ENCODE results near the gene CEP131. TPM values are rescaled to one million over a fixed set of nuclear protein-coding genes. Genes with fewer than 3 reads are reported as not detected.

Gene CEP131
- total and polyA plus RNA-seq, 4 donors = 5.0 to 86.6 (median 9.0) TPM

GRCh38 chr17:81261582-81262336, 39.0 kb upstream of the CEP131 start:
- DNase-seq = no peak
- H3K27me3 ChIP-seq (ENCODE audit: control insufficient read depth in 1 of 2, insufficient read depth in 2 of 2, low read length in 1 of 2) = no peaks in the 10 kb centered on the region
- ATAC-seq (ENCODE audit: low FRiP score) = no peak
- H3K9me3 ChIP-seq (ENCODE audit: control insufficient read depth, low read length) = no peaks in the 10 kb centered on the region
- WGBS, 2 donors = 93% methylated on average over 36 of the region's 36 CpGs
- no peaks in the 10 kb centered on the region for H3K4me1 ChIP-seq (ENCODE audit: control insufficient read depth in 1 of 2, insufficient read depth in 2 of 2, low read length in 2 of 2)
- intact Hi-C loops (cut with DNase I) = no loop called here
- no peak overlapping the region for H3K27ac ChIP-seq (ENCODE audit: low read depth in 1 of 2, low read length in 2 of 2)
- H3K4me3 ChIP-seq (ENCODE audit: low read length in 2 of 2) = no peak overlapping the region
- H3K36me3 ChIP-seq (ENCODE audit: control insufficient read depth in 1 of 2, insufficient read depth in 2 of 2, low read length in 1 of 2) = peaks cover 0 to 7% of the 10 kb centered on the region in 2 donors

GRCh38 chr17:81261096-81261495, 38.3 kb upstream of the CEP131 start:
- no peaks in the 10 kb centered on the region for H3K9me3 ChIP-seq (ENCODE audit: control insufficient read depth, low read length)
- H3K36me3 ChIP-seq (ENCODE audit: control insufficient read depth in 1 of 2, insufficient read depth in 2 of 2, low read length in 1 of 2) = peaks cover 0 to 7% of the 10 kb centered on the region in 2 donors
- no peak overlapping the region for H3K4me3 ChIP-seq (ENCODE audit: low read length in 2 of 2)
- no peaks in the 10 kb centered on the region for H3K4me1 ChIP-seq (ENCODE audit: control insufficient read depth in 1 of 2, insufficient read depth in 2 of 2, low read length in 2 of 2)
- DNase-seq (no peak), ATAC-seq (ENCODE audit: low FRiP score) (no peak)
- no peak overlapping the region for H3K27ac ChIP-seq (ENCODE audit: low read depth in 1 of 2, low read length in 2 of 2)
- no peaks in the 10 kb centered on the region for H3K27me3 ChIP-seq (ENCODE audit: control insufficient read depth in 1 of 2, insufficient read depth in 2 of 2, low read length in 1 of 2)
- intact Hi-C loops (cut with DNase I) = no loop called here
- WGBS, 2 donors = 31 to 70% methylated on average over 18 of the region's 18 CpGs

- Histone ChIP-seq H3K4me3 (ENCODE audit: low read length in 2 of 2) (no peak overlapping the region), H3K27ac (ENCODE audit: low read depth in 1 of 2, low read length in 2 of 2) (no peak overlapping the region), H3K9me3 (ENCODE audit: control insufficient read depth, low read length) (no peaks in the 10 kb centered on the region), H3K36me3 (ENCODE audit: control insufficient read depth in 1 of 2, insufficient read depth in 2 of 2, low read length in 1 of 2) (peaks cover 0 to 7% of the 10 kb centered on the region in 2 donors), H3K4me1 (ENCODE audit: control insufficient read depth in 1 of 2, insufficient read depth in 2 of 2, low read length in 2 of 2) (no peaks in the 10 kb centered on the region), H3K27me3 (ENCODE audit: control insufficient read depth in 1 of 2, insufficient read depth in 2 of 2, low read length in 1 of 2) (no peaks in the 10 kb centered on the region)
- ATAC-seq (ENCODE audit: low FRiP score) (no peak), DNase-seq (no peak)
- intact Hi-C loops (cut with DNase I) = no loop called here
- 93 to 94% methylated on average over 19 of the region's 19 CpGs for WGBS, 2 donors
These were observed 37.9 kb upstream of the CEP131 start for GRCh38 chr17:81260641-81261040.

GRCh38 chr17:81260171-81260570, 37.4 kb upstream of the CEP131 start:
- DNase-seq (no peak), ATAC-seq (ENCODE audit: low FRiP score) (no peak)
- H3K4me1 ChIP-seq (ENCODE audit: control insufficient read depth in 1 of 2, insufficient read depth in 2 of 2, low read length in 2 of 2) = no peaks in the 10 kb centered on the region
- H3K9me3 ChIP-seq (ENCODE audit: control insufficient read depth, low read length) = no peaks in the 10 kb centered on the region
- intact Hi-C loops (cut with DNase I) = no loop called here
- H3K36me3 ChIP-seq (ENCODE audit: control insufficient read depth in 1 of 2, insufficient read depth in 2 of 2, low read length in 1 of 2) = peaks cover 0 to 7% of the 10 kb centered on the region in 2 donors
- no peaks in the 10 kb centered on the region for H3K27me3 ChIP-seq (ENCODE audit: control insufficient read depth in 1 of 2, insufficient read depth in 2 of 2, low read length in 1 of 2)
- H3K4me3 ChIP-seq (ENCODE audit: low read length in 2 of 2) = no peak overlapping the region
- WGBS, 2 donors = 93% methylated on average over 16 to 17 of the region's 17 CpGs
- H3K27ac ChIP-seq (ENCODE audit: low read depth in 1 of 2, low read length in 2 of 2) = no peak overlapping the region

GRCh38 chr17:81259058-81259605, 36.4 kb upstream of the CEP131 start:
- Histone ChIP-seq H3K4me1 (ENCODE audit: control insufficient read depth in 1 of 2, insufficient read depth in 2 of 2, low read length in 2 of 2) (no peaks in the 10 kb centered on the region), H3K9me3 (ENCODE audit: control insufficient read depth, low read length) (no peaks in the 10 kb centered on the region), H3K36me3 (ENCODE audit: control insufficient read depth in 1 of 2, insufficient read depth in 2 of 2, low read length in 1 of 2) (peaks cover 0 to 4% of the 10 kb centered on the region in 2 donors), H3K27ac (ENCODE audit: low read depth in 1 of 2, low read length in 2 of 2) (no peak overlapping the region), H3K4me3 (ENCODE audit: low read length in 2 of 2) (no peak overlapping the region), H3K27me3 (ENCODE audit: control insufficient read depth in 1 of 2, insufficient read depth in 2 of 2, low read length in 1 of 2) (no peaks in the 10 kb centered on the region)
- ATAC-seq (ENCODE audit: low FRiP score) = no peak
- 92 to 94% methylated on average over 22 to 23 of the region's 23 CpGs for WGBS, 2 donors
- intact Hi-C loops (cut with DNase I) = loop anchor here in 1 of 2 donors (5.0 kb wide), 2 partner anchors 78 to 128 kb away; no protein-coding TSS in a partner anchor
- DNase-seq = no peak

GRCh38 chr17:81258292-81258691, 35.5 kb upstream of the CEP131 start:
- Histone ChIP-seq H3K27me3 (ENCODE audit: control insufficient read depth in 1 of 2, insufficient read depth in 2 of 2, low read length in 1 of 2) (no peaks in the 10 kb centered on the region), H3K9me3 (ENCODE audit: control insufficient read depth, low read length) (no peaks in the 10 kb centered on the region), H3K27ac (ENCODE audit: low read depth in 1 of 2, low read length in 2 of 2) (no peak overlapping the region), H3K4me3 (ENCODE audit: low read length in 2 of 2) (no peak overlapping the region), H3K36me3 (ENCODE audit: control insufficient read depth in 1 of 2, insufficient read depth in 2 of 2, low read length in 1 of 2) (peaks cover 0 to 4% of the 10 kb centered on the region in 2 donors), H3K4me1 (ENCODE audit: control insufficient read depth in 1 of 2, insufficient read depth in 2 of 2, low read length in 2 of 2) (no peaks in the 10 kb centered on the region)
- ATAC-seq (ENCODE audit: low FRiP score) = no peak
- DNase-seq = no peak
- 90 to 93% methylated on average over 20 of the region's 20 CpGs for WGBS, 2 donors
- intact Hi-C loops (cut with DNase I) = loop anchor here in 1 of 2 donors (5.0 kb wide), 2 partner anchors 79 to 129 kb away; no protein-coding TSS in a partner anchor

- no peaks in the 10 kb centered on the region for H3K4me1 ChIP-seq (ENCODE audit: control insufficient read depth in 1 of 2, insufficient read depth in 2 of 2, low read length in 2 of 2)
- no peaks in the 10 kb centered on the region for H3K27me3 ChIP-seq (ENCODE audit: control insufficient read depth in 1 of 2, insufficient read depth in 2 of 2, low read length in 1 of 2)
- H3K4me3 ChIP-seq (ENCODE audit: low read length in 2 of 2) = no peak overlapping the region
- H3K27ac ChIP-seq (ENCODE audit: low read depth in 1 of 2, low read length in 2 of 2) = no peak overlapping the region
- no peaks in the 10 kb centered on the region for H3K9me3 ChIP-seq (ENCODE audit: control insufficient read depth, low read length)
- ATAC-seq (ENCODE audit: low FRiP score) (no peak), DNase-seq (no peak)
- intact Hi-C loops (cut with DNase I) = loop anchor here in 1 of 2 donors (5.0 kb wide), 2 partner anchors 80 to 130 kb away; no protein-coding TSS in a partner anchor
- WGBS, 2 donors = 95 to 97% methylated on average over 19 of the region's 19 CpGs
- H3K36me3 ChIP-seq (ENCODE audit: control insufficient read depth in 1 of 2, insufficient read depth in 2 of 2, low read length in 1 of 2) = peaks cover 0 to 4% of the 10 kb centered on the region in 2 donors
These were observed 34.8 kb upstream of the CEP131 start for GRCh38 chr17:81257533-81257932.

GRCh38 chr17:81256616-81257015, 33.9 kb upstream of the CEP131 start:
- no peak overlapping the region for H3K27ac ChIP-seq (ENCODE audit: low read depth in 1 of 2, low read length in 2 of 2)
- H3K27me3 ChIP-seq (ENCODE audit: control insufficient read depth in 1 of 2, insufficient read depth in 2 of 2, low read length in 1 of 2) = no peaks in the 10 kb centered on the region
- 77 to 78% methylated on average over 12 of the region's 12 CpGs for WGBS, 2 donors
- no peak for ATAC-seq (ENCODE audit: low FRiP score)
- H3K4me1 ChIP-seq (ENCODE audit: control insufficient read depth in 1 of 2, insufficient read depth in 2 of 2, low read length in 2 of 2) = no peaks in the 10 kb centered on the region
- no peak for DNase-seq
- H3K9me3 ChIP-seq (ENCODE audit: control insufficient read depth, low read length) = no peaks in the 10 kb centered on the region
- no peak overlapping the region for H3K4me3 ChIP-seq (ENCODE audit: low read length in 2 of 2)
- intact Hi-C loops (cut with DNase I) = loop anchor here in 1 of 2 donors (5.0 kb wide), 2 partner anchors 81 to 131 kb away; no protein-coding TSS in a partner anchor
- peaks cover 0 to 4% of the 10 kb centered on the region in 2 donors for H3K36me3 ChIP-seq (ENCODE audit: control insufficient read depth in 1 of 2, insufficient read depth in 2 of 2, low read length in 1 of 2)
